Muscle of leg (tissue), 11 donors: ENCODE data around the gene CD84. TPM values are rescaled to one million over a fixed set of nuclear protein-coding genes. Genes with fewer than 3 reads are reported as not detected.
"Not testable (repeated sequence)": the region's sequence is repeated elsewhere in the genome, so short reads cannot be mapped to it uniquely, and the experiment has no call there.

Experiments
- DNase-seq: peaks from one replicate; pipeline ENCODE4 v3.0.0; 2013
- H3K27ac ChIP-seq: one replicate; pipeline ENCODE4 v1.5.1; 2013; ENCODE audit warnings: mild to moderate bottlenecking, low read length, control low read depth
- H3K27me3 ChIP-seq: one replicate; pipeline ENCODE4 v1.6.1; 2013; ENCODE audit warnings: low read length; ENCODE audit not compliant: control insufficient read depth, insufficient read depth
- H3K36me3 ChIP-seq: one replicate; pipeline ENCODE4 v1.6.1; 2013; ENCODE audit warnings: low read length; ENCODE audit not compliant: control insufficient read depth, insufficient read depth
- H3K4me1 ChIP-seq: one replicate; pipeline ENCODE4 v1.6.1; 2013; ENCODE audit warnings: low read length; ENCODE audit not compliant: control insufficient read depth, insufficient read depth
- H3K4me3 ChIP-seq: one replicate; pipeline ENCODE4 v1.5.1; 2013; ENCODE audit warnings: low read length, control low read depth
- H3K9me3 ChIP-seq: replicated peaks from 2 replicates; pipeline ENCODE4 v1.6.1; 2013; ENCODE audit warnings: low read depth, low read length; ENCODE audit not compliant: control insufficient read depth
- WGBS: methylation state at CpG from one replicate; pipeline ENCODE4 v1.1.5; 2013; ENCODE audit warnings: missing lambda C conversion rate; ENCODE audit not compliant: insufficient coverage; 5-methylcytosine and 5-hydroxymethylcytosine counted together
- polyA plus RNA-seq, 8 donors: library from polyadenylated mRNA; unstranded; fragments of 120-200 nt; gene quantifications; one replicate each; pipeline versions ENCODE4 v1.2.1 to v1.2.3, GENCODE V29; 2013; ENCODE audit warnings: inconsistent platforms in 1 of 8, low replicate concordance in 1 of 8; ENCODE audit not compliant: insufficient read length in 8 of 8, insufficient read depth in 1 of 8
- total RNA-seq: library from RNA; stranded (reverse); fragments of 120-200 nt; gene quantifications from one replicate; pipeline ENCODE4 v1.2.4, GENCODE V29; 2013

The CD84 gene
- total and polyA plus RNA-seq, 9 donors = 0.94 to 2.1 (median 1.5) TPM

- no CpG with 5 or more reads among the region's 3 CpGs for WGBS
- DNase-seq = no peak
Measured at GRCh38 chr1:160534823-160535605, 44.3 kb downstream of the CD84 start.

DNA sequence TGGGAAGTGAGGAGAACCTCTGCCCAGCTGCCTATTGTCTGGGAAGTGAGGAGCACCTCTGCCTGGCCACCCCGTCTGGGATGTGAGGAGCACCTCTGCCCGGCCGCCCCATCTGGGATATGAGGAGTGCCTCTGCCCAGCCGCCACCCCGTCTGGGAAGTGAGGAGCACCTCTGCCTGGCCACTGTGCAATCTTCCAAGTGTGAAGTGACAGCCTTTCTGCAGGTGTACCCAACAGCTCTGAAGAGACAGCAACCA, 46.8 kb downstream of the CD84 start:
- H3K4me1 ChIP-seq, H3K4me3 ChIP-seq, H3K36me3 ChIP-seq, H3K27me3 ChIP-seq, H3K27ac ChIP-seq, H3K9me3 ChIP-seq, DNase-seq: not testable (repeated sequence)
- no CpG with 5 or more reads among the region's 5 CpGs for WGBS

More at GRCh38 chr1:160534823-160535605, 44.3 kb downstream of the CD84 start:
- Histone ChIP-seq H3K4me3 (no peak overlapping the region), H3K36me3 (no peaks in the 10 kb centered on the region), H3K4me1 (no peaks in the 10 kb centered on the region), H3K27ac (no peak overlapping the region), H3K9me3 (peaks cover 3% of the 10 kb centered on the region), H3K27me3 (no peaks in the 10 kb centered on the region)

- H3K9me3 ChIP-seq, H3K36me3 ChIP-seq, H3K4me3 ChIP-seq, H3K27ac ChIP-seq, H3K4me1 ChIP-seq, DNase-seq, H3K27me3 ChIP-seq: not testable (repeated sequence)
- WGBS = 90% methylated on average over 22 of the region's 29 CpGs
Measured at GRCh38 chr1:160531809-160532556, 47.3 kb downstream of the CD84 start.

- H3K4me1 ChIP-seq, H3K9me3 ChIP-seq, H3K27ac ChIP-seq, H3K36me3 ChIP-seq, DNase-seq, H3K27me3 ChIP-seq, H3K4me3 ChIP-seq: not testable (repeated sequence)
- WGBS = 69% methylated on average over 5 of the region's 7 CpGs
Measured at GRCh38 chr1:160529401-160529952, 49.8 kb downstream of the CD84 start.

- not testable (repeated sequence) for H3K9me3 ChIP-seq, H3K36me3 ChIP-seq, H3K27me3 ChIP-seq, DNase-seq, H3K4me3 ChIP-seq, H3K4me1 ChIP-seq, H3K27ac ChIP-seq
- no CpG with 5 or more reads among the region's 2 CpGs for WGBS
Measured at GRCh38 chr1:160523789-160524188, 55.5 kb downstream of the CD84 start.

- H3K9me3 ChIP-seq = no peaks in the 10 kb centered on the region
- no peak within 1 kb of the TSS for H3K4me3 ChIP-seq
- no peaks in the 10 kb centered on the region for H3K36me3 ChIP-seq
- no peaks in the 10 kb centered on the region for H3K27me3 ChIP-seq
- H3K4me1 ChIP-seq = no peaks in the 10 kb centered on the region
- 51% methylated on average over 4 of the region's 11 CpGs for WGBS
- H3K27ac ChIP-seq = no peak within 1 kb of the TSS
- no peak for DNase-seq
Measured at GRCh38 chr1:160522622-160523345, 56.5 kb downstream of the CD84 start, which contains the start of gene SLAMF6. TSS of gene SLAMF6 (minus strand) at chr1:160523255. CDS start at chr1:160523192, 63 bp downstream.

- 67% methylated on average over 1 of the region's 3 CpGs for WGBS
- no peaks in the 10 kb centered on the region for H3K9me3 ChIP-seq
- no peaks in the 10 kb centered on the region for H3K4me1 ChIP-seq
- no peak overlapping the region for H3K27ac ChIP-seq
- no peak for DNase-seq
- H3K36me3 ChIP-seq = no peaks in the 10 kb centered on the region
- no peak overlapping the region for H3K4me3 ChIP-seq
- no peaks in the 10 kb centered on the region for H3K27me3 ChIP-seq
Measured at GRCh38 chr1:160522136-160522535, 57.2 kb downstream of the CD84 start.

GRCh38 chr1:160521554-160521953, 57.7 kb downstream of the CD84 start:
- Histone ChIP-seq H3K4me1 (no peaks in the 10 kb centered on the region), H3K27me3 (no peaks in the 10 kb centered on the region), H3K36me3 (no peaks in the 10 kb centered on the region), H3K4me3 (no peak overlapping the region), H3K9me3 (no peaks in the 10 kb centered on the region), H3K27ac (no peak overlapping the region)
- DNase-seq = no peak
- WGBS = 73% methylated on average over 1 of the region's 2 CpGs

DNA sequence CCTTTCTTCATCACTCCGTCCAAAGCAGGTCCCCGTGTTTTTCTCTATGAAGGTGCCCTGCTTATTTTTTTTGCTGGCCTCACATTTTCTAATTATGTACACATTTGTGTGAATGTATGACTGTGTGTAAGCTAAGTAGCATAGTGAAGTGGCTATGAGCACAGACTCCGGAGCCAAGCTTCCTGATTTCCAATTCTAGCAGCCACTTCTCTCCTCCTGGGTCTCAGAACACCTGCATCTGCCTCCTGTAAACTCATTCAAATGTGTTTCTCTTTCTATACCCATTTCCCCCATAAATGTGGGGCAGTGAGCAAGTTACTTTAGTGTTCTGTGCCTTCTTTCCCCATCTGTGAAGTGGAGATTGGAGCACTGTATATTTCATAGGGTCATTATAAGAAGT, 58.3 kb downstream of the CD84 start:
- Histone ChIP-seq H3K4me3 (no peak overlapping the region), H3K9me3 (no peaks in the 10 kb centered on the region), H3K27ac (no peak overlapping the region), H3K36me3 (no peaks in the 10 kb centered on the region), H3K27me3 (no peaks in the 10 kb centered on the region), H3K4me1 (no peaks in the 10 kb centered on the region)
- WGBS = no CpG with 5 or more reads among the region's 3 CpGs
- DNase-seq = no peak

DNA sequence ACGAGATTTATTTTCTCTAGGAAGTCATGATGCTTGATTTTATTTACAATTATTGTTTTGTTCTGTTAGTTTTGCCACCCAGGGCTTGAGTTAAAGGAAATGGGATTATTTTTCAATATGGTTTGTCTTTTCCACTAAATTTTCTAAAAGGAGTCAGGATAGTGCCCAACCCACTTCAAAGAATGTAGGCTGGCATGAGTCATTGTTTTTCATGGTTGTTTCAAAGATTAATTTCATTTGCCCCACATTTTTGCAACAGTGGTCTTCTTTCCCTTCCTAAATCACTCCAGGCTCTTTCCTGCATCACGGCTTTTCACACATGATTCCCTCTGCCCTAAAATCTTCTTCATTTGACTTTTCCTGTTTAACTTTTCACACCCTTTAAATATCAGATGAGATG, 58.7 kb downstream of the CD84 start:
- 20% methylated on average over 1 of the region's 2 CpGs for WGBS
- H3K4me3 ChIP-seq = no peak overlapping the region
- no peak overlapping the region for H3K27ac ChIP-seq

More for the DNA sequence above, 58.7 kb downstream of the CD84 start:
- no peak for DNase-seq
- Histone ChIP-seq H3K9me3 (no peaks in the 10 kb centered on the region), H3K36me3 (no peaks in the 10 kb centered on the region), H3K4me1 (no peaks in the 10 kb centered on the region), H3K27me3 (no peaks in the 10 kb centered on the region)
